Effector memory CD8-positive, alpha-beta T cell (primary cell): ENCODE data around the gene MAZ.
"Not testable (repeated sequence)": the region's sequence is repeated elsewhere in the genome, so short reads cannot be mapped to it uniquely, and the experiment has no call there.

ENCODE experiments used
- ATAC-seq: fragments of 150-1000 bp; cut with Tn5 transposase; replicated peaks from 2 replicates; pipeline ENCODE4 v1.10.0; 2021; ENCODE audit warnings: mild to moderate bottlenecking, moderate library complexity
- DNase-seq, 3 experiments: peaks; one replicate each; pipeline ENCODE4 v3.0.0; 2021
- H3K27ac Mint-ChIP-seq, 2 donors: one replicate each; pipeline ENCODE4 v1.8.0; 2022; ENCODE audit warnings: mild to moderate bottlenecking in 2 of 2, mixed read lengths in 2 of 2, moderate library complexity in 2 of 2
- H3K27me3 Mint-ChIP-seq, 2 donors: one replicate each; pipeline ENCODE4 v1.8.0; 2022; ENCODE audit warnings: mixed read lengths in 2 of 2
- H3K36me3 Mint-ChIP-seq: one replicate; pipeline ENCODE4 v1.8.0; 2022; ENCODE audit warnings: mild to moderate bottlenecking, moderate library complexity, mixed read lengths; ENCODE audit not compliant: insufficient read depth
- H3K4me1 Mint-ChIP-seq, 2 donors: one replicate each; pipeline ENCODE4 v1.8.0; 2022; ENCODE audit warnings: low read depth in 2 of 2, mixed read lengths in 2 of 2
- H3K4me3 Mint-ChIP-seq, 2 donors: one replicate each; pipeline ENCODE4 v1.8.0; 2022; ENCODE audit warnings: mild to moderate bottlenecking in 2 of 2, mixed read lengths in 2 of 2, moderate library complexity in 2 of 2
- H3K9me3 Mint-ChIP-seq, 2 donors: one replicate each; pipeline ENCODE4 v1.8.0; 2022; ENCODE audit warnings: mixed read lengths in 2 of 2

Gene MAZ

GRCh38 chr16:29831490-29831889 is 25.2 kb downstream of the MAZ start:
- H3K4me1 Mint-ChIP-seq = peaks cover 13 to 27% of the 10 kb centered on the region in 2 donors
- peak overlapping the region; percentile 19 to 63 for H3K27ac Mint-ChIP-seq
- no peak for ATAC-seq
- no peak for DNase-seq
- H3K36me3 Mint-ChIP-seq = peaks cover 55% of the 10 kb centered on the region
- H3K27me3 Mint-ChIP-seq = no peaks in the 10 kb centered on the region
- H3K9me3 Mint-ChIP-seq = no peaks in the 10 kb centered on the region
- H3K4me3 Mint-ChIP-seq = no peak overlapping the region

GRCh38 chr16:29833219-29833618 is 26.9 kb downstream of the MAZ start:
- not testable (repeated sequence) for H3K9me3 Mint-ChIP-seq, H3K4me3 Mint-ChIP-seq, H3K27me3 Mint-ChIP-seq, ATAC-seq, DNase-seq
- H3K4me1 Mint-ChIP-seq = peaks cover 6 to 15% of the 10 kb centered on the region in 2 donors
- peak overlapping the region in 1 of 2 donors; percentile 28 for H3K27ac Mint-ChIP-seq
- H3K36me3 Mint-ChIP-seq = peaks cover 64% of the 10 kb centered on the region

DNA sequence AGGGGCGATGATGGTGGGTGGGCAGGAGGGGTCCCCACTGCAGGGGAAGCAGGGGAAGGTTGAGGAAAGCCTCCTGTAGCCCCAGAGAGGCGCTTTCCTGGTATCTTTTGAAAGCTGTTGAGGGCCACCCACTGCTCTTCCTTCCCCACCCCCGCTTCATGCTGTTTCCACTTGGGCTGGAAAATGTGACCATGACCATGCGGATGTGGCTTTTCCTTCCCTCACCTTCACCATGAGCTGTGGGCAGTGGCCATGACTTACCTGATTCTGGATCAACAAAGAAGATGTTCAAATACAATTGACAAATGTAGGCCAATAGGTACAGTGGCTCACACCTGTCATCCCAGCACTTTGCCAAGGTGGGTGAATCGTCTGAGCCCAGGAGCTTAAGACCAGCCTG is 27.8 kb downstream of the MAZ start:
- DNase-seq (no peak), ATAC-seq (no peak)
- Mint-ChIP-seq H3K36me3 (peaks cover 67% of the 10 kb centered on the region), H3K27ac (no peak overlapping the region), H3K4me3 (no peak overlapping the region), H3K27me3 (no peaks in the 10 kb centered on the region), H3K4me1 (peaks cover 6 to 15% of the 10 kb centered on the region in 2 donors), H3K9me3 (no peaks in the 10 kb centered on the region)

- Mint-ChIP-seq H3K27ac (no peak overlapping the region), H3K4me3 (no peak overlapping the region), H3K9me3 (no peaks in the 10 kb centered on the region), H3K4me1 (peaks cover 1 to 3% of the 10 kb centered on the region in 2 donors), H3K36me3 (peaks cover 83% of the 10 kb centered on the region), H3K27me3 (no peaks in the 10 kb centered on the region)
- no peak for ATAC-seq
- DNase-seq = no peak
Observed at GRCh38 chr16:29835926-29836325, 29.6 kb downstream of the MAZ start.

- no peak for ATAC-seq
- Mint-ChIP-seq H3K9me3 (no peaks in the 10 kb centered on the region), H3K36me3 (peaks cover 83% of the 10 kb centered on the region), H3K4me3 (no peak overlapping the region), H3K27ac (no peak overlapping the region), H3K27me3 (no peaks in the 10 kb centered on the region), H3K4me1 (peaks cover 0 to 1% of the 10 kb centered on the region in 2 donors)
- DNase-seq = no peak
Observed at GRCh38 chr16:29836623-29837022, 30.3 kb downstream of the MAZ start.

DNA sequence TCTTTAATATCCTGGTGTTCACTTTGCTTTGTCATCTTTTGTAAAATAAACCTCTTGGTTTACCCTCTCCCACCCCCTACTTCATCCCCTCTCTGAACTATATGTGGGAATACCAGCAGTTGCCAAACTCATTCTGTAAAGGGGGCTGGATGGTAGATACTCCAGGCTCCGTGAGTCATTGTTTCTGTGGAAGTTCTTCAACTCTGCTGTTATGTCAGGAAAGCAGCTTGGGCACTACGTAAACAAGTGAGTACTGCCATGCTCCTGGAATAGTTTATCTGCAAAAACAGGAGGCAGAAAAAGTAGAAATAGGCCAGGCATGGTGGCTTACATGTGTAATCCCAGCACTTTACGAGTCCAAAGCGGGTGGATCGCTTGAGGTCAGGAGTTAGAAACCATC is 31.5 kb downstream of the MAZ start:
- no peaks in the 10 kb centered on the region for H3K9me3 Mint-ChIP-seq
- ATAC-seq = no peak
- H3K27ac Mint-ChIP-seq = peak overlapping the region in 1 of 2 donors; percentile 41
- DNase-seq = no peak
- H3K4me3 Mint-ChIP-seq = no peak overlapping the region
- H3K27me3 Mint-ChIP-seq = no peaks in the 10 kb centered on the region
- H3K4me1 Mint-ChIP-seq = peaks cover 0 to 1% of the 10 kb centered on the region in 2 donors
- peaks cover 79% of the 10 kb centered on the region for H3K36me3 Mint-ChIP-seq

DNA sequence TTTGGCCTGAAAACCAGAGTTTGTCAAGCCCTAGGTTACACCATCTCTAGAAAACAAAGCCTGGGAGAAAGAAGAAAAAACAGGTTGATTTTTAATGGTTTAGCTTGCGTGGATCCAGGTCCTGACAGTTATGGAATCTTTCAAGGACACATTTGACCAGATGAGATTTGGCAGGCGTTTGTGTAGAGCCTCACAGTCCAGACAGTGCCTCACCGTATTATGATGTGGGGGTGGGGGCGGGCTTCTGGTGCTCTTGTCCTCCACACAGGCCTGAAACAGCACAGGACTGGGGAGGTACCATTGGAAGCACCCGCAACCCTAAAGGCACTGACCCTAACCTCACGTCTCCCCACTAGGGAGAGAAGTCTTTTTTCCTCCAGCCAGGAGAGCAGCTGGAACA is 33.5 kb downstream of the MAZ start:
- Mint-ChIP-seq H3K36me3 (peaks cover 64% of the 10 kb centered on the region), H3K4me1 (peaks cover 0 to 1% of the 10 kb centered on the region in 2 donors), H3K9me3 (no peaks in the 10 kb centered on the region), H3K27me3 (no peaks in the 10 kb centered on the region), H3K27ac (no peak overlapping the region), H3K4me3 (no peak overlapping the region)
- DNase-seq (no peak), ATAC-seq (no peak)

DNA sequence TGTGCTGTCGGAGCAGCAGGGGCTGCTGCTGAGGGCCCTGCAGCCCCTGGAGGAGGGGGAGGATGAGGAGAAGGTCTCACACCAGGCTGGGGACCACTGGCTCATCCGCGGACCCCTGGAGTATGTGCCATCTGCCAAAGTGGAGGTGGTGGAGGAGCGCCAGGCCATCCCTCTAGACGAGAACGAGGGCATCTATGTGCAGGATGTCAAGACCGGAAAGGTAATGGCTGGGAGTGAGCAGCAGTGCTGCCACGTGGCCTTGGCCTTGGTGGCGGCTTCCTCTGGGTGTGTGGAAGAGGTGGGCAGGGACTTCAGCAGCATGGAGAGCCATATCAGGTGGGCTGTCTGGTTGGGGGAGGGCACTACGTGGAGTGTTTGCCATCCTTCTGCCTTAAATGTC is 33.9 kb downstream of the MAZ start:
- H3K27ac Mint-ChIP-seq = peak overlapping the region in 1 of 2 donors; percentile 33
- H3K4me1 Mint-ChIP-seq = peaks cover 0 to 3% of the 10 kb centered on the region in 2 donors
- DNase-seq (no peak), ATAC-seq (no peak)
- no peaks in the 10 kb centered on the region for H3K27me3 Mint-ChIP-seq
- no peak overlapping the region for H3K4me3 Mint-ChIP-seq
- H3K36me3 Mint-ChIP-seq = peaks cover 60% of the 10 kb centered on the region
- H3K9me3 Mint-ChIP-seq = no peaks in the 10 kb centered on the region

DNA sequence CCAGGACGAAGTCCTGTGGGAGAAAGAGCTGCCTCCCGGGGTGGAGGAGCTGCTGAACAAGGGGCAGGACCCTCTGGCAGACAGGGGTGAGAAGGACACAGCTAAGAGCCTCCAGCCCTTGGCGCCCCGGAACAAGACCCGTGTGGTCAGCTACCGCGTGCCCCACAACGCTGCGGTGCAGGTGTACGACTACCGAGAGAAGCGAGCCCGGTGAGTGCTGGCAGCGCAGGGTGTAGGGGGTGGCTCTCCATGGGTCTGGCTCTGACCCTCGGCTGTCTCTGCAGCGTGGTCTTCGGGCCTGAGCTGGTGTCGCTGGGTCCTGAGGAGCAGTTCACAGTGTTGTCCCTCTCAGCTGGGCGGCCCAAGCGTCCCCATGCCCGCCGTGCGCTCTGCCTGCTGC is 35.3 kb downstream of the MAZ start:
- ATAC-seq (no peak), DNase-seq (no peak)
- Mint-ChIP-seq H3K36me3 (peaks cover 58% of the 10 kb centered on the region), H3K27me3 (no peaks in the 10 kb centered on the region), H3K9me3 (no peaks in the 10 kb centered on the region), H3K27ac (peak overlapping the region in 1 of 2 donors; percentile 33), H3K4me1 (peaks cover 0 to 5% of the 10 kb centered on the region in 2 donors), H3K4me3 (no peak overlapping the region)

- Mint-ChIP-seq H3K27me3 (no peaks in the 10 kb centered on the region), H3K36me3 (peaks cover 60% of the 10 kb centered on the region), H3K27ac (no peak overlapping the region), H3K4me3 (no peak overlapping the region), H3K4me1 (peaks cover 0 to 4% of the 10 kb centered on the region in 2 donors), H3K9me3 (no peaks in the 10 kb centered on the region)
- DNase-seq (no peak), ATAC-seq (no peak)
Observed at GRCh38 chr16:29842732-29843346, 36.5 kb downstream of the MAZ start.

- Mint-ChIP-seq H3K4me3 (no peak overlapping the region), H3K36me3 (peaks cover 67% of the 10 kb centered on the region), H3K9me3 (no peaks in the 10 kb centered on the region), H3K27me3 (no peaks in the 10 kb centered on the region), H3K4me1 (peaks cover 3 to 6% of the 10 kb centered on the region in 2 donors), H3K27ac (no peak overlapping the region)
- ATAC-seq (no peak), DNase-seq (no peak)
Observed at GRCh38 chr16:29843931-29844330, 37.6 kb downstream of the MAZ start.

DNA sequence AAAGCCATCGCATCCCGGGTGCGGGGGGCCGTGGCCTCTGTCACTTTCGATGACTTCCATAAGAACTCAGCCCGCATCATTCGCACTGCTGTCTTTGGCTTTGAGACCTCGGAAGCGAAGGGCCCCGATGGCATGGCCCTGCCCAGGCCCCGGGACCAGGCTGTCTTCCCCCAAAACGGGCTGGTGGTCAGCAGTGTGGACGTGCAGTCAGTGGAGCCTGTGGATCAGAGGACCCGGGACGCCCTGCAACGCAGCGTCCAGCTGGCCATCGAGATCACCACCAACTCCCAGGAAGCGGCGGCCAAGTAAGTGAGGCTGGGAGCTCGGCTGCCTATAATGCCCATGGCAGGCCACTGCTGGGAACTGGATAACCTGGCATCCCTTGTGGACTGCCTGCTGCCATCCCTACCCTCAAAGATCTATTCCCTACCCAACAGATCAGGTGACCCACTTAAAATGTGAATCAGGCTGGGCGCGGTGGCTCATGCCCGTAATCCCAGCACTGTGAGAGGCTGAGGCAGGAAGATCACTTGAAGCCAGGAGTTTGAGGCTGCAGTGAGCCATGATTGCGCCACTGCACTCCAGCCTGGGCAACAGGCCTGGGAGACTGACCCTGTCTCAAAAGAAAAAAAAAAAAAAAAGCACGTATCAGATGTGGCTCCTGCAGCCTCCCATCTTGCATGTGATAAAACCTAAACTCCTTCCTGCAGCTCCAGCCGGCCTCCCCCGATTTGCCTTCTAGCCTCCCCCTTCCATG is 38.4 kb downstream of the MAZ start:
- peaks cover 68% of the 10 kb centered on the region for H3K36me3 Mint-ChIP-seq
- ATAC-seq = no peak
- no peaks in the 10 kb centered on the region for H3K27me3 Mint-ChIP-seq
- no peaks in the 10 kb centered on the region for H3K9me3 Mint-ChIP-seq
- H3K4me3 Mint-ChIP-seq = peak overlapping the region in 1 of 2 donors; percentile 2
- no peak for DNase-seq
- H3K4me1 Mint-ChIP-seq = peaks cover 3 to 6% of the 10 kb centered on the region in 2 donors
- H3K27ac Mint-ChIP-seq = peak overlapping the region in 1 of 2 donors; percentile 53

DNA sequence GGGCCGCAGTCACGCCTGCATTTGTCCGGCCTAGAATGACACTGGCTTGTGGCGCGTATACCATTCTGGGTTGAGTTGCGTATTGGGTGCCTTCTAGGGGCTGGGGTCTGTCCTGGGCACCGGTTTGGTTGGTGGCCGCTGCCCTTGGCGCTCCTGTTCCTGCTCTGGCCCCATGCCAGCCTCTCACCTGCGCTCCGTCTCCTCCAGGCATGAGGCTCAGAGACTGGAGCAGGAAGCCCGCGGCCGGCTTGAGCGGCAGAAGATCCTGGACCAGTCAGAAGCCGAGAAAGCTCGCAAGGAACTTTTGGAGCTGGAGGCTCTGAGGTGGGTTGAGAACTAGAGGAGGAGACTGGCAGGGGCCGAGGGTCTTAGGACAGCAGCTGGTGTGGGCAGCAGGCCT is 39.3 kb downstream of the MAZ start:
- no peak for ATAC-seq
- DNase-seq = no peak
- H3K4me3 Mint-ChIP-seq = peak overlapping the region in 1 of 2 donors; percentile 2
- H3K4me1 Mint-ChIP-seq = peaks cover 3 to 6% of the 10 kb centered on the region in 2 donors
- peak overlapping the region; percentile 2 to 53 for H3K27ac Mint-ChIP-seq
- H3K9me3 Mint-ChIP-seq = no peaks in the 10 kb centered on the region
- H3K36me3 Mint-ChIP-seq = peaks cover 60% of the 10 kb centered on the region
- no peaks in the 10 kb centered on the region for H3K27me3 Mint-ChIP-seq
